Measurements from ENCODE around the gene HSFX4. TPM values are rescaled to one million over a fixed set of nuclear protein-coding genes. Genes with fewer than 3 reads are reported as not detected.

HSFX4 gene
- total and polyA plus RNA-seq, 2 donors (not counting 3 experiments of a cell fraction or from before 2014, with no cell fraction given), result not detected

- TF ChIP-seq POLR2A (IDR thresholded peaks at IDR 0.05; ENCODE audit: low read depth, low read length), result no peak
- no peak for TF ChIP-seq EZH2 (IDR thresholded peaks at IDR 0.05; ENCODE audit: borderline replicate concordance, low read depth, low read length, severe bottlenecking)
- no peak for TF ChIP-seq POLR2AphosphoS5 (IDR thresholded peaks at IDR 0.05; ENCODE audit: insufficient read depth, low read depth, low read length)
- TF ChIP-seq MAX (IDR thresholded peaks at IDR 0.05; ENCODE audit: insufficient read depth, insufficient read length), result no peak
- TF ChIP-seq GATA2 (IDR thresholded peaks at IDR 0.05; ENCODE audit: insufficient read depth, insufficient read length, low read depth, low read length), result no peak
- TF ChIP-seq JUN (IDR thresholded peaks at IDR 0.05; ENCODE audit: borderline replicate concordance, insufficient read depth, insufficient read length, low read depth), result no peak
- no peak for TF ChIP-seq MYC (IDR thresholded peaks at IDR 0.05; ENCODE audit: low read depth, low read length)
- no peak for TF ChIP-seq CTCF (IDR thresholded peaks at IDR 0.05; ENCODE audit: extremely low read depth in 1 of 2, insufficient read depth in 1 of 2, low read depth in 1 of 2, low read length in 2 of 2)
- Histone ChIP-seq H3K9me3 (replicated peaks; ENCODE audit: control insufficient read depth, insufficient read depth, low read length) (no peaks in the 10 kb centered on the region), H3K4me3 (replicated peaks in 1 of 3; ENCODE audit: insufficient read depth in 1 of 3, low read depth in 1 of 3, low read length in 3 of 3) (no peak overlapping the region), H3K79me2 (ENCODE audit: control insufficient read depth, insufficient read depth, low read length) (no peaks in the 10 kb centered on the region), H3K27ac (ENCODE audit: insufficient read depth, low read depth, low read length) (no peak overlapping the region), H3K27me3 (ENCODE audit: control insufficient read depth in 2 of 2, insufficient read depth in 2 of 2, low read length in 2 of 2) (no peaks in the 10 kb centered on the region), H3K9me1 (replicated peaks; ENCODE audit: control insufficient read depth, extremely low read depth, insufficient read depth, low read length) (no peaks in the 10 kb centered on the region), H3K4me1 (ENCODE audit: control insufficient read depth, extremely low read depth, insufficient read depth, low read length) (no peaks in the 10 kb centered on the region), H2AFZ (ENCODE audit: low read depth, low read length) (no peak overlapping the region), H3K4me2 (ENCODE audit: insufficient read depth, low read length) (no peak overlapping the region), H3K36me3 (ENCODE audit: control insufficient read depth in 2 of 2, extremely low read depth in 1 of 2, insufficient read depth in 2 of 2, low read length in 2 of 2) (no peaks in the 10 kb centered on the region), H4K20me1 (replicated peaks; ENCODE audit: control insufficient read depth, extremely low read depth, insufficient read depth, low read length) (no peaks in the 10 kb centered on the region), H3K9ac (replicated peaks; ENCODE audit: extremely low read depth, insufficient read depth, low read length) (no peak overlapping the region)
- dilution Hi-C loops (cut with MboI; ENCODE audit: extremely low pct_ligation_motif_present, low sequenced_read_pairs) (no loop called here), intact Hi-C loops (cut with micrococcal nuclease) (no loop called here)
- FAIRE-seq (no peak), DNase-seq (ENCODE audit: low read depth, low spot score) (no peak)
- no TSS peak for BruUV-seq (replicated peaks)
- ChIA-PET POLR2A (no interaction called here), CTCF (no interaction called here)
Observed at GRCh38 chrX:149909324-149910177, 19.8 kb upstream of the HSFX4 start.

Data from endothelial cell of umbilical vein (primary cell).